GM12878 (cell line): Measurements from ENCODE around the gene SPATA6. TPM values are rescaled to one million over a fixed set of nuclear protein-coding genes. Genes with fewer than 3 reads are reported as not detected.

Source experiments
- ATAC-seq: fragments of 200-7000 bp; cut with Tn5 transposase; 3 replicates; pipeline ENCODE4 v1.9.1; 2020; ENCODE audit warnings: mild to moderate bottlenecking, moderate library complexity
- BruUV-seq: library from RNA; stranded (reverse); fragments of 400-500 nt; replicated peaks from 2 replicates; lab custom pipeline; 2021; lab: Mats Ljungman, UMichigan
- CTCF ChIA-PET: fragments of 300-600 bp; sonication (Branson Sonifier 250); formaldehyde crosslinking; extraction: SDS; loops from one replicate; lab custom pipeline; 2021; ENCODE audit warnings: inconsistent platforms; lab: Yijun Ruan, JAX
- POLR2A ChIA-PET: fragments of 350-600 bp; formaldehyde crosslinking; extraction: SDS; loops from one replicate; lab custom pipeline; 2021; ENCODE audit warnings: inconsistent platforms; lab: Charles Lee
- RAD21 ChIA-PET: fragments of 300-600 bp; sonication (Branson Sonifier 250); formaldehyde crosslinking; loops from one replicate; lab custom pipeline; 2023; ENCODE audit warnings: antibody characterized with exemption; ENCODE audit not compliant: unreplicated experiment; lab: Charles Lee
- SMC1A ChIA-PET: fragments of 300-600 bp; sonication (Branson Sonifier 250); formaldehyde crosslinking; loops from one replicate; lab custom pipeline; 2023; ENCODE audit not compliant: unreplicated experiment, uncharacterized antibody; lab: Charles Lee
- DNase-seq: peaks from one replicate; pipeline ENCODE4 v3.0.0-alpha.2; 2011; ENCODE audit warnings: low read depth, low spot score
- FAIRE-seq: peaks from 3 replicates; lab custom pipeline; 2011; peaks lifted over from hg19 to GRCh38; lab: Jason Lieb, UNC
- H2AFZ ChIP-seq: 2 replicates; pipeline ENCODE4 v1.6.0; 2011; ENCODE audit warnings: low read depth, low read length, control low read depth; ENCODE audit not compliant: control insufficient read depth
- H3K27ac ChIP-seq: 2 replicates; pipeline ENCODE4 v1.5.1; 2011; ENCODE audit warnings: control low read depth; ENCODE audit not compliant: control insufficient read depth, insufficient read depth
- H3K27me3 ChIP-seq, 2 experiments: replicated peaks in 1 of 2; 2 replicates each; pipeline versions ENCODE4 v1.6.0 to v1.6.1; 2011; ENCODE audit warnings: low read length in 1 of 2; ENCODE audit not compliant: control insufficient read depth in 2 of 2, insufficient read depth in 2 of 2
- H3K36me3 ChIP-seq, 2 experiments: 2 replicates each; pipeline ENCODE4 v1.5.1; 2011; ENCODE audit warnings: low read length in 1 of 2; ENCODE audit not compliant: control insufficient read depth in 2 of 2, insufficient read depth in 2 of 2
- H3K4me1 ChIP-seq: 2 replicates; pipeline ENCODE4 v1.6.1; 2011; ENCODE audit warnings: mild to moderate bottlenecking, low read length, moderate library complexity, mixed read lengths; ENCODE audit not compliant: control insufficient read depth, insufficient read depth
- H3K4me2 ChIP-seq: 2 replicates; pipeline ENCODE4 v1.6.0; 2011; ENCODE audit warnings: control low read depth; ENCODE audit not compliant: control insufficient read depth, insufficient read depth
- H3K4me3 ChIP-seq: fragments of 200-600 bp; sonication (generic); 2 replicates; pipeline ENCODE4 v1.5.1; 2016
- H3K79me2 ChIP-seq: 2 replicates; pipeline ENCODE4 v1.6.0; 2011; ENCODE audit warnings: low read length; ENCODE audit not compliant: control insufficient read depth, insufficient read depth
- H3K9ac ChIP-seq: 2 replicates; pipeline ENCODE4 v1.8.0; 2011; ENCODE audit warnings: low read length, control low read depth, mixed read lengths; ENCODE audit not compliant: control insufficient read depth, insufficient read depth
- H3K9me3 ChIP-seq: replicated peaks from 3 replicates; pipeline ENCODE4 v1.5.1; 2011; ENCODE audit warnings: mild to moderate bottlenecking, low read length; ENCODE audit not compliant: control insufficient read depth, insufficient read depth
- H4K20me1 ChIP-seq: 2 replicates; pipeline ENCODE4 v1.6.0; 2011; ENCODE audit not compliant: control insufficient read depth, insufficient read depth
- ATF2 ChIP-seq: IDR thresholded peaks from 2 replicates; pipeline ENCODE4 v1.6.1; 2012; ENCODE audit warnings: low read length, inconsistent platforms
- CHD1 ChIP-seq: IDR thresholded peaks from 2 replicates; pipeline ENCODE4 v1.6.1; 2012; ENCODE audit warnings: low read depth, low read length, improper control_type of control experiment
- CHD4 ChIP-seq: fragments of 200-600 bp; sonication (generic); IDR thresholded peaks from 2 replicates; pipeline ENCODE4 v1.6.1; 2016; ENCODE audit warnings: mild to moderate bottlenecking
- CREB1 ChIP-seq: IDR thresholded peaks from 2 replicates; pipeline ENCODE4 v1.6.1; 2012; ENCODE audit warnings: low read depth, mild to moderate bottlenecking, inconsistent platforms
- FOXK2 ChIP-seq: fragments of 450-650 bp; IDR thresholded peaks from 2 replicates; pipeline ENCODE4 v1.6.1; 2017; ENCODE audit warnings: mild to moderate bottlenecking, moderate library complexity
- FOXM1 ChIP-seq: IDR thresholded peaks from 2 replicates; pipeline ENCODE4 v1.6.1; 2012; ENCODE audit warnings: low read depth, mild to moderate bottlenecking, inconsistent platforms, low read length, moderate library complexity
- LARP7 ChIP-seq: fragments of 450-650 bp; IDR thresholded peaks from 2 replicates; pipeline ENCODE4 v1.6.1; 2017; ENCODE audit warnings: mild to moderate bottlenecking
- NFYB ChIP-seq: IDR thresholded peaks from 2 replicates; pipeline ENCODE4 v1.6.1; 2011; ENCODE audit warnings: low read depth, mild to moderate bottlenecking, low read length, improper control_type of control experiment, moderate library complexity; ENCODE audit not compliant: insufficient read depth
- NR2C2 ChIP-seq: IDR thresholded peaks from 2 replicates; pipeline ENCODE4 v1.6.1; 2011; ENCODE audit warnings: borderline replicate concordance, low read depth; ENCODE audit not compliant: control insufficient read depth, insufficient read length
- PKNOX1 ChIP-seq: fragments of 450-650 bp; IDR thresholded peaks from 2 replicates; pipeline ENCODE4 v1.6.1; 2016; ENCODE audit warnings: mild to moderate bottlenecking
- PRDM15 ChIP-seq: fragments of 450-650 bp; formaldehyde crosslinking; IDR thresholded peaks from 2 replicates; pipeline ENCODE4 v1.4.0; 2020; ENCODE audit warnings: mild to moderate bottlenecking, moderate library complexity
- SIN3A ChIP-seq: IDR thresholded peaks from 2 replicates; pipeline ENCODE4 v1.6.1; 2012; ENCODE audit warnings: low read depth, low read length, improper control_type of control experiment
- SP1 ChIP-seq: IDR thresholded peaks from one replicate; pipeline ENCODE4 v1.6.1; 2011; ENCODE audit warnings: low read depth, low read length
- TCF12 ChIP-seq: IDR thresholded peaks from 2 replicates; pipeline ENCODE4 v1.6.1; 2011; ENCODE audit warnings: low read depth, mild to moderate bottlenecking, low read length
- TCF3 ChIP-seq: IDR thresholded peaks from 2 replicates; pipeline ENCODE4 v1.6.1; 2012; ENCODE audit warnings: low read depth, mild to moderate bottlenecking, low read length, borderline replicate concordance; ENCODE audit not compliant: insufficient read depth
- TCF7 ChIP-seq: IDR thresholded peaks from 2 replicates; pipeline ENCODE4 v1.6.1; 2014; ENCODE audit warnings: antibody characterized with exemption, borderline replicate concordance
- USF2 ChIP-seq: IDR thresholded peaks from 2 replicates; pipeline ENCODE4 v1.6.1; 2011; ENCODE audit warnings: low read depth, low read length, improper control_type of control experiment, borderline replicate concordance
- ZNF274 ChIP-seq: IDR thresholded peaks from one replicate; pipeline ENCODE4 v1.8.0; 2011; ENCODE audit not compliant: insufficient read length, insufficient read depth
- ZNF384 ChIP-seq: IDR thresholded peaks from 2 replicates; pipeline ENCODE4 v1.6.1; 2012; ENCODE audit warnings: low read depth, mild to moderate bottlenecking, low read length, improper control_type of control experiment, borderline replicate concordance
- ZSCAN29 ChIP-seq: fragments of 450-650 bp; IDR thresholded peaks from 2 replicates; pipeline ENCODE4 v1.6.1; 2017; ENCODE audit warnings: mild to moderate bottlenecking, moderate library complexity
- WGBS: methylation state at CpG from one replicate; pipeline ENCODE4 v1.1.6; 2016; ENCODE audit warnings: low lambda C conversion rate; ENCODE audit not compliant: insufficient replicate concordance, insufficient coverage; ENCODE audit errors: missing lambda C conversion rate; 5-methylcytosine and 5-hydroxymethylcytosine counted together
- in situ Hi-C: fragments of 300-500 bp; cut with MboI; formaldehyde crosslinking; loops from 9 replicates; pipeline ENCODE4 v1.14.3; 2018; ENCODE audit warnings: mixed read lengths
- intact Hi-C: fragments of 100-400 bp; cut with micrococcal nuclease; formaldehyde crosslinking; loops from one replicate; pipeline ENCODE4 v1.14.2; 2022; ENCODE audit not compliant: unreplicated experiment
- polyA plus RNA-seq, 11 experiments: library from polyadenylated mRNA; depleted of rRNA in 4 of 11; unstranded in 6 of 11; stranded (reverse) in 5 of 11; fragments of >200 nt; fragmentation: Nextera tagmentation in 4 of 11; fragmentation: Illumina TruSeq in 1 of 11; extraction: Ambion mirVana in 4 of 11; extraction: Trizol in 1 of 11; gene quantifications; 1 replicate in 1 of 11; 2 replicates in 10 of 11; pipeline versions ENCODE4 v1.2.1 to v1.2.3, GENCODE V29; 2011 to 2016; ENCODE audit warnings: inconsistent platforms in 2 of 11, missing spikeins in 2 of 11, low read depth in 1 of 11
- total RNA-seq, 4 experiments: library from RNA; depleted of rRNA in 3 of 4; stranded (reverse); fragments of >200 nt in 3 of 4; fragmentation: Illumina TruSeq in 1 of 4; extraction: Trizol in 1 of 4; gene quantifications; 2 replicates each; pipeline versions ENCODE4 v1.2.1 to v1.2.3, GENCODE V29; 2013 to 2021

The SPATA6 gene
- total and polyA plus RNA-seq, 10 of the 15 experiments (the other 5 are each of a cell fraction or from before 2014, with no cell fraction given): 0.29 TPM; not detected in 9

GRCh38 chr1:48251323-48251722 is 220.7 kb downstream of the SPATA6 start:
- ChIA-PET CTCF (no interaction called here), RAD21 (no interaction called here), POLR2A (no interaction called here), SMC1A (no interaction called here)
- Histone ChIP-seq H2AFZ (no peak overlapping the region), H3K9ac (no peak overlapping the region), H3K36me3 (no peaks in the 10 kb centered on the region), H3K4me2 (no peak overlapping the region), H3K27me3 (no peaks in the 10 kb centered on the region), H3K4me3 (no peak overlapping the region), H3K79me2 (no peaks in the 10 kb centered on the region), H3K27ac (no peak overlapping the region), H4K20me1 (no peaks in the 10 kb centered on the region), H3K4me1 (no peaks in the 10 kb centered on the region), H3K9me3 (no peaks in the 10 kb centered on the region)
- TF ChIP-seq PKNOX1 (no peak), CHD1 (no peak), TCF7 (no peak), CREB1 (no peak), CHD4 (no peak), SIN3A (no peak), USF2 (no peak), LARP7 (no peak), TCF12 (no peak), ZNF274 (no peak), ATF2 (no peak), FOXM1 (no peak), ZSCAN29 (no peak), PRDM15 (CRISPR knock-in tag) (no peak), ZNF384 (no peak), NR2C2 (no peak), NFYB (no peak), TCF3 (no peak), SP1 (no peak), FOXK2 (no peak)
- ATAC-seq (no peak), FAIRE-seq (no peak), DNase-seq (no peak)
- in situ Hi-C loops: no loop called here
- BruUV-seq: no TSS peak
- 25% methylated on average over 2 of the region's 2 CpGs for WGBS
- intact Hi-C loops: no loop called here
